GM12872 (cell line): Measurements from ENCODE around the gene DUOXA1.

Source experiments
- TF ChIP-seq, protein P1 (sequence below): IDR thresholded peaks from 3 replicates; pipeline ENCODE4 v1.5.1; 2011; ENCODE audit warnings: low read depth, mild to moderate bottlenecking, low read length, moderate library complexity; ENCODE audit not compliant: insufficient read depth

The DUOXA1 gene

GRCh38 chr15:45126535-45127158 lies 3.0 kb downstream of the DUOXA1 start:
- TF ChIP-seq, protein P1, sequence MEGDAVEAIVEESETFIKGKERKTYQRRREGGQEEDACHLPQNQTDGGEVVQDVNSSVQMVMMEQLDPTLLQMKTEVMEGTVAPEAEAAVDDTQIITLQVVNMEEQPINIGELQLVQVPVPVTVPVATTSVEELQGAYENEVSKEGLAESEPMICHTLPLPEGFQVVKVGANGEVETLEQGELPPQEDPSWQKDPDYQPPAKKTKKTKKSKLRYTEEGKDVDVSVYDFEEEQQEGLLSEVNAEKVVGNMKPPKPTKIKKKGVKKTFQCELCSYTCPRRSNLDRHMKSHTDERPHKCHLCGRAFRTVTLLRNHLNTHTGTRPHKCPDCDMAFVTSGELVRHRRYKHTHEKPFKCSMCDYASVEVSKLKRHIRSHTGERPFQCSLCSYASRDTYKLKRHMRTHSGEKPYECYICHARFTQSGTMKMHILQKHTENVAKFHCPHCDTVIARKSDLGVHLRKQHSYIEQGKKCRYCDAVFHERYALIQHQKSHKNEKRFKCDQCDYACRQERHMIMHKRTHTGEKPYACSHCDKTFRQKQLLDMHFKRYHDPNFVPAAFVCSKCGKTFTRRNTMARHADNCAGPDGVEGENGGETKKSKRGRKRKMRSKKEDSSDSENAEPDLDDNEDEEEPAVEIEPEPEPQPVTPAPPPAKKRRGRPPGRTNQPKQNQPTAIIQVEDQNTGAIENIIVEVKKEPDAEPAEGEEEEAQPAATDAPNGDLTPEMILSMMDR, result peak; percentile 58

- TF ChIP-seq, protein P1, result no peak
These were observed 6.3 kb downstream of the DUOXA1 start for GRCh38 chr15:45123397-45123796.

GRCh38 chr15:45122719-45123118 lies 7.0 kb downstream of the DUOXA1 start:
- TF ChIP-seq, protein P1, result no peak

- TF ChIP-seq, protein P1, result no peak
These were observed 7.8 kb downstream of the DUOXA1 start for GRCh38 chr15:45121706-45122417.

GRCh38 chr15:45121020-45121419 lies 8.7 kb downstream of the DUOXA1 start:
- TF ChIP-seq, protein P1, result no peak

DNA sequence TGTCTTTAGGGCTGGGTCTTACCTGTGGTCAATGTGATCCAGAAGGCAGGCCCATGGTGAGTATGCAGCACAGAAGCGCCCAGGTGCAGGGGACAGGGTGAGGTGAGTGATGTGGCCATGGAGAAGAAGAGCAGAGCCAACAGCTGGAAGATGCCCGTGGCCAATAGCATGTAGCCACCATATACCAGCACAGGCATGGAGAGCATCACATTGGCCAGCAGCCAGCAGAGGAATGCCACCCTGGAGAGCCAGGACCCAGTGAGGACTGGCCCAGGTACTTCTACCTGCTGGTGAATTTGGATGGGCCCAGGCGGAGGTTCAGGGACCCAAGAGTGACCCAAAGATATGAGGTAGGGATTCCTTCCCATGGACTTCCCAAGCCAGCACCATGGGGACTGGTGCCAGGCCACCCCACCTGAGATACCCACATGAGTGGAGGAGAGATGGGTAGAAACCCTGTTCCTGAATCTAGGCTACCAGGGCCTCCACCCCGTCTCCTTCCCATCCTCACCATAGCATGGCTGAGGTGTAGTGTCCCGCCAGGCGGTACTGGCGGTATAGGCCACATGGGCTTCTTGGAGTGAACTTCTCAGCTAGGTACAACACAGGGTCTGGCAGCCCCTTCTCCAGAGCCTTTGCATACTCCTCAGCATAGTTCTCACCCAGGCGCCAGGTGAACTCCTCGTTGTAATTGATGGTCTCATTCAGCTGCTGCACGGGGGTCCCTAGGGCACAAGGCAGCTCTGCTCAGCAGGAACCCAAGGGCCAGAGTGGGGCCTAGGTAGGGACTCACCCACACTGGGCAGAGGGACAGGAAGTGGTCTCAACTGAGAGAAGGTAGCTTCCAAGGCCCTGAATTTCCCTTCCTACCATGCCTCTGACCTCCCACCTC lies 9.4 kb downstream of the DUOXA1 start:
- TF ChIP-seq, protein P1, result no peak

- TF ChIP-seq, protein P1, result no peak
These were observed 10.7 kb downstream of the DUOXA1 start for GRCh38 chr15:45118996-45119395.
